GM06990 (cell line): ENCODE measurements around the gene P2RY2.
A peak's percentile ranks its signal among the peaks of the same experiment; 100 is the strongest.

ENCODE experiments used
- DNase-seq: peaks from one replicate; pipeline ENCODE4 v3.0.0-alpha.2; 2011; ENCODE audit not compliant: insufficient read length; ENCODE audit errors: extremely low read depth
- H3K27me3 ChIP-seq: replicated peaks from 2 replicates; pipeline ENCODE4 v1.6.0; 2011; ENCODE audit warnings: low read length; ENCODE audit not compliant: control insufficient read depth, insufficient read depth
- H3K36me3 ChIP-seq: 2 replicates; pipeline ENCODE4 v1.5.1; 2011; ENCODE audit warnings: low read length; ENCODE audit not compliant: control insufficient read depth, insufficient read depth
- H3K4me3 ChIP-seq: replicated peaks from 2 replicates; pipeline ENCODE4 v1.5.1; 2011; ENCODE audit warnings: low read depth, mild to moderate bottlenecking, control low read depth, low read length
- CTCF ChIP-seq: IDR thresholded peaks from 2 replicates; pipeline ENCODE4 v1.5.1; 2011; ENCODE audit warnings: low read length, control low read depth, mild to moderate bottlenecking, inconsistent platforms; ENCODE audit not compliant: insufficient read depth, poor library complexity, severe bottlenecking

P2RY2 gene

GRCh38 chr11:73252577-73253191 lies 34.6 kb downstream of the P2RY2 start:
- TF ChIP-seq CTCF: peak; percentile 21
- no peak overlapping the region for H3K4me3 ChIP-seq
- no peaks in the 10 kb centered on the region for H3K36me3 ChIP-seq
- no peak for DNase-seq
- no peaks in the 10 kb centered on the region for H3K27me3 ChIP-seq

- no peak for DNase-seq
- H3K36me3 ChIP-seq: no peaks in the 10 kb centered on the region
- H3K27me3 ChIP-seq: no peaks in the 10 kb centered on the region
- H3K4me3 ChIP-seq: no peak overlapping the region
- TF ChIP-seq CTCF: no peak
Measured at GRCh38 chr11:73257342-73258103, 39.4 kb downstream of the P2RY2 start.

- Histone ChIP-seq H3K27me3 (no peaks in the 10 kb centered on the region), H3K4me3 (no peak overlapping the region), H3K36me3 (no peaks in the 10 kb centered on the region)
- DNase-seq: no peak
- no peak for TF ChIP-seq CTCF
Measured at GRCh38 chr11:73258104-73259035, 40.3 kb downstream of the P2RY2 start.

- no peak for DNase-seq
- no peak overlapping the region for H3K4me3 ChIP-seq
- no peak for TF ChIP-seq CTCF
- no peaks in the 10 kb centered on the region for H3K36me3 ChIP-seq
- H3K27me3 ChIP-seq: no peaks in the 10 kb centered on the region
Measured at GRCh38 chr11:73259406-73260126, 41.5 kb downstream of the P2RY2 start.

GRCh38 chr11:73260127-73260457 lies 42.0 kb downstream of the P2RY2 start:
- no peak overlapping the region for H3K4me3 ChIP-seq
- DNase-seq: no peak
- no peaks in the 10 kb centered on the region for H3K27me3 ChIP-seq
- H3K36me3 ChIP-seq: no peaks in the 10 kb centered on the region
- no peak for TF ChIP-seq CTCF
